Fibroblast of lung (primary cell): Measurements from ENCODE around the gene CCDC158. TPM values are rescaled to one million over a fixed set of nuclear protein-coding genes. Genes with fewer than 3 reads are reported as not detected.

ENCODE experiments used
- DNase-seq, 2 donors: peaks; one replicate each; pipeline versions ENCODE4 v3.0.0 to v3.0.0-alpha.2; 2010; ENCODE audit warnings: low read depth in 2 of 2
- H2AFZ ChIP-seq: 2 replicates; pipeline ENCODE4 v1.5.1; 2012; ENCODE audit warnings: low read length, control low read depth, inconsistent platforms
- H3K27ac ChIP-seq: 2 replicates; pipeline ENCODE4 v1.5.1; 2011; ENCODE audit warnings: low read length, control low read depth; ENCODE audit not compliant: insufficient read depth
- H3K27me3 ChIP-seq: 2 replicates; pipeline ENCODE4 v1.5.1; 2011; ENCODE audit warnings: mild to moderate bottlenecking, low read length; ENCODE audit not compliant: control insufficient read depth, insufficient read depth
- H3K36me3 ChIP-seq: 2 replicates; pipeline ENCODE4 v1.5.1; 2011; ENCODE audit warnings: low read length; ENCODE audit not compliant: control insufficient read depth, insufficient read depth
- H3K4me1 ChIP-seq: 2 replicates; pipeline ENCODE4 v1.5.1; 2011; ENCODE audit warnings: low read length; ENCODE audit not compliant: control insufficient read depth, insufficient read depth; ENCODE audit errors: extremely low read depth
- H3K4me2 ChIP-seq: 2 replicates; pipeline ENCODE4 v1.5.1; 2011; ENCODE audit warnings: low read length, control low read depth; ENCODE audit not compliant: insufficient read depth; ENCODE audit errors: extremely low read depth
- H3K4me3 ChIP-seq, 4 experiments: fragments of 200-600 bp in 1 of 4; sonication (generic) in 1 of 4; replicated peaks in 1 of 4; 2 replicates each; pipeline ENCODE4 v1.5.1; 2011 to 2016; ENCODE audit warnings: low read length in 4 of 4, low read depth in 3 of 4, mild to moderate bottlenecking in 3 of 4, control low read depth in 2 of 4, inconsistent platforms in 1 of 4, mixed read lengths in 1 of 4; ENCODE audit not compliant: insufficient read depth in 1 of 4; ENCODE audit errors: control extremely low read depth in 1 of 4
- H3K79me2 ChIP-seq: 2 replicates; pipeline ENCODE4 v1.5.1; 2012; ENCODE audit warnings: mild to moderate bottlenecking, low read length, inconsistent platforms; ENCODE audit not compliant: control insufficient read depth, insufficient read depth
- H3K9ac ChIP-seq: 2 replicates; pipeline ENCODE4 v1.5.1; 2011; ENCODE audit warnings: mild to moderate bottlenecking, low read length, control low read depth; ENCODE audit not compliant: insufficient read depth
- H3K9me3 ChIP-seq: 2 replicates; pipeline ENCODE4 v1.5.1; 2012; ENCODE audit warnings: low read depth, low read length; ENCODE audit not compliant: control insufficient read depth, insufficient read depth
- H4K20me1 ChIP-seq: 2 replicates; pipeline ENCODE4 v1.5.1; 2011; ENCODE audit warnings: low read length; ENCODE audit not compliant: control insufficient read depth, insufficient read depth; ENCODE audit errors: extremely low read depth
- CTCF ChIP-seq, 2 donors: IDR thresholded peaks in 1 of 2; conservative IDR thresholded peaks in 1 of 2; 1 replicate in 1 of 2; 2 replicates in 1 of 2; pipeline ENCODE4 v1.5.1; 2011 to 2012; ENCODE audit warnings: low read length in 2 of 2, control low read depth in 1 of 2, inconsistent platforms in 1 of 2, low read depth in 1 of 2, mild to moderate bottlenecking in 1 of 2
- EZH2 ChIP-seq: IDR thresholded peaks from 2 replicates; pipeline ENCODE4 v1.5.1; 2012; ENCODE audit warnings: low read length, control low read depth, mild to moderate bottlenecking; ENCODE audit errors: missing control alignments
- polyA plus RNA-seq, 2 donors: library from polyadenylated mRNA; depleted of rRNA in 1 of 2; stranded (reverse) in 1 of 2; unstranded in 1 of 2; fragments of >200 nt; gene quantifications; 2 replicates each; pipeline ENCODE4 v1.2.1, GENCODE V29; 2011 to 2012; ENCODE audit warnings: missing spikeins in 1 of 2
- total RNA-seq: library from RNA; depleted of rRNA; stranded (reverse); fragments of >200 nt; gene quantifications from 2 replicates; pipeline ENCODE4 v1.2.1, GENCODE V29; 2014

CCDC158 gene
- total and polyA plus RNA-seq, 2 donors (not counting 1 experiment from before 2014, with no cell fraction given), result 0.15 to 1.5 TPM

GRCh38 chr4:76386566-76387305 is 34.2 kb downstream of the CCDC158 start:
- Histone ChIP-seq H3K36me3 (no peaks in the 10 kb centered on the region), H3K9ac (no peak overlapping the region), H3K4me3 (no peak overlapping the region), H3K79me2 (no peaks in the 10 kb centered on the region), H3K27ac (no peak overlapping the region), H3K9me3 (no peaks in the 10 kb centered on the region), H3K4me2 (no peak overlapping the region), H2AFZ (no peak overlapping the region), H3K27me3 (no peaks in the 10 kb centered on the region), H4K20me1 (no peaks in the 10 kb centered on the region), H3K4me1 (no peaks in the 10 kb centered on the region)
- DNase-seq, result peak in 1 of 2 donors; percentile 7
- TF ChIP-seq CTCF (conservative IDR thresholded peaks at IDR 0.05 in 1 of 2, IDR thresholded peaks at IDR 0.05 in 1 of 2; ENCODE audit: low read depth in 1 of 2, low read length in 2 of 2) (no peak), EZH2 (no peak)

GRCh38 chr4:76385974-76386373 is 35.0 kb downstream of the CCDC158 start:
- H3K79me2 ChIP-seq, result no peaks in the 10 kb centered on the region
- no peak overlapping the region for H3K27ac ChIP-seq
- H3K4me1 ChIP-seq, result no peaks in the 10 kb centered on the region
- no peaks in the 10 kb centered on the region for H3K9me3 ChIP-seq
- no peak overlapping the region for H3K9ac ChIP-seq
- DNase-seq, result no peak
- H2AFZ ChIP-seq, result no peak overlapping the region
- no peak overlapping the region for H3K4me3 ChIP-seq
- no peaks in the 10 kb centered on the region for H3K36me3 ChIP-seq
- H3K27me3 ChIP-seq, result no peaks in the 10 kb centered on the region
- no peak for TF ChIP-seq CTCF (conservative IDR thresholded peaks at IDR 0.05 in 1 of 2, IDR thresholded peaks at IDR 0.05 in 1 of 2; ENCODE audit: low read depth in 1 of 2, low read length in 2 of 2)
- no peak for TF ChIP-seq EZH2
- H4K20me1 ChIP-seq, result no peaks in the 10 kb centered on the region
- no peak overlapping the region for H3K4me2 ChIP-seq

GRCh38 chr4:76384052-76384451 is 36.9 kb downstream of the CCDC158 start:
- Histone ChIP-seq H3K9ac (no peak overlapping the region), H3K36me3 (no peaks in the 10 kb centered on the region)

More at GRCh38 chr4:76384052-76384451, 36.9 kb downstream of the CCDC158 start:
- Histone ChIP-seq H3K27me3 (no peaks in the 10 kb centered on the region), H4K20me1 (no peaks in the 10 kb centered on the region), H3K27ac (no peak overlapping the region), H3K4me2 (no peak overlapping the region), H2AFZ (no peak overlapping the region), H3K4me3 (no peak overlapping the region), H3K9me3 (no peaks in the 10 kb centered on the region), H3K79me2 (no peaks in the 10 kb centered on the region), H3K4me1 (no peaks in the 10 kb centered on the region)
- no peak for TF ChIP-seq CTCF (conservative IDR thresholded peaks at IDR 0.05 in 1 of 2, IDR thresholded peaks at IDR 0.05 in 1 of 2; ENCODE audit: low read depth in 1 of 2, low read length in 2 of 2)
- TF ChIP-seq EZH2, result no peak
- DNase-seq, result no peak
